Mesenchymal stem cell (in vitro differentiated cells and primary cell): ENCODE measurements around the gene SCLY.
"Not testable (repeated sequence)": the region's sequence is repeated elsewhere in the genome, so short reads cannot be mapped to it uniquely, and the experiment has no call there.

Experiments
- DNase-seq: peaks from one replicate; pipeline ENCODE4 v3.0.0-alpha.2; 2013
- H2AFZ ChIP-seq: one replicate; pipeline ENCODE4 v1.6.1; 2013; ENCODE audit warnings: low read depth, mild to moderate bottlenecking, control low read depth, inconsistent platforms, low read length, moderate library complexity
- H2AK5ac ChIP-seq: 2 replicates; pipeline ENCODE4 v1.6.1; 2013; ENCODE audit warnings: low read length, moderate library complexity, mild to moderate bottlenecking, inconsistent platforms; ENCODE audit not compliant: severe bottlenecking
- H2BK120ac ChIP-seq: one replicate; pipeline ENCODE4 v1.6.1; 2013; ENCODE audit warnings: low read depth, mild to moderate bottlenecking, inconsistent platforms, low read length, moderate library complexity
- H2BK12ac ChIP-seq, 2 experiments: one replicate each; pipeline ENCODE4 v1.6.1; 2013; ENCODE audit warnings: inconsistent platforms in 2 of 2, low read length in 2 of 2, mild to moderate bottlenecking in 2 of 2, moderate library complexity in 2 of 2, control low read depth in 1 of 2
- H2BK15ac ChIP-seq: one replicate; pipeline ENCODE4 v1.6.1; 2013; ENCODE audit warnings: mild to moderate bottlenecking, low read depth, inconsistent platforms; ENCODE audit not compliant: poor library complexity, severe bottlenecking
- H2BK5ac ChIP-seq: 2 replicates; pipeline ENCODE4 v1.6.1; 2013; ENCODE audit warnings: low read depth, mild to moderate bottlenecking, low read length, control low read depth, inconsistent platforms; ENCODE audit not compliant: poor library complexity, severe bottlenecking
- H3K14ac ChIP-seq, 2 experiments: one replicate each; pipeline ENCODE4 v1.6.1; 2013; ENCODE audit warnings: inconsistent platforms in 2 of 2, low read length in 2 of 2, control low read depth in 1 of 2, mild to moderate bottlenecking in 1 of 2, moderate library complexity in 1 of 2
- H3K18ac ChIP-seq, 2 experiments: one replicate each; pipeline ENCODE4 v1.6.1; 2013; ENCODE audit warnings: inconsistent platforms in 2 of 2, low read length in 2 of 2, control low read depth in 1 of 2, low read depth in 1 of 2, mild to moderate bottlenecking in 1 of 2
- H3K23ac ChIP-seq, 2 experiments: one replicate each; pipeline ENCODE4 v1.6.1; 2013; ENCODE audit warnings: inconsistent platforms in 2 of 2, low read length in 2 of 2, mild to moderate bottlenecking in 2 of 2, moderate library complexity in 2 of 2, control low read depth in 1 of 2
- H3K27ac ChIP-seq: 2 replicates; pipeline ENCODE4 v1.5.1; 2013; ENCODE audit warnings: mild to moderate bottlenecking, moderate library complexity, low read length, control low read depth, inconsistent platforms; ENCODE audit not compliant: poor library complexity, severe bottlenecking
- H3K27me3 ChIP-seq, 2 experiments: 2 replicates each; pipeline versions ENCODE4 v1.6.1 to v1.7.0; 2013; ENCODE audit warnings: low read length in 2 of 2, mild to moderate bottlenecking in 2 of 2, moderate library complexity in 2 of 2, control low read depth in 1 of 2, inconsistent platforms in 1 of 2; ENCODE audit not compliant: control insufficient read depth in 1 of 2, insufficient read depth in 1 of 2
- H3K36me3 ChIP-seq, 2 experiments: 2 replicates each; pipeline versions ENCODE4 v1.6.1 to v1.7.0; 2013; ENCODE audit warnings: low read length in 2 of 2, control low read depth in 1 of 2, inconsistent platforms in 1 of 2, low read depth in 1 of 2, mild to moderate bottlenecking in 1 of 2; ENCODE audit not compliant: insufficient read depth in 2 of 2, control insufficient read depth in 1 of 2
- H3K4ac ChIP-seq, 2 experiments: one replicate each; pipeline ENCODE4 v1.6.1; 2013; ENCODE audit warnings: inconsistent platforms in 2 of 2, low read length in 2 of 2, mild to moderate bottlenecking in 2 of 2, moderate library complexity in 2 of 2, control low read depth in 1 of 2, low read depth in 1 of 2
- H3K4me1 ChIP-seq: 2 replicates; pipeline ENCODE4 v1.6.1; 2013; ENCODE audit warnings: low read depth, low read length, control low read depth; ENCODE audit not compliant: control insufficient read depth, insufficient read depth
- H3K4me2 ChIP-seq: 2 replicates; pipeline ENCODE4 v1.6.1; 2013; ENCODE audit warnings: low read length, mild to moderate bottlenecking, inconsistent platforms; ENCODE audit not compliant: poor library complexity, severe bottlenecking
- H3K4me3 ChIP-seq, 2 experiments: 2 replicates each; pipeline versions ENCODE4 v1.5.1 to v1.7.0; 2013; ENCODE audit warnings: low read length in 2 of 2, mild to moderate bottlenecking in 2 of 2, control low read depth in 1 of 2, low read depth in 1 of 2; ENCODE audit not compliant: insufficient read depth in 1 of 2
- H3K79me1 ChIP-seq: replicated peaks from 2 replicates; pipeline ENCODE4 v1.6.1; 2013; ENCODE audit warnings: mild to moderate bottlenecking, control low read depth, low read length, inconsistent platforms; ENCODE audit not compliant: poor library complexity, severe bottlenecking
- H3K9ac ChIP-seq: 2 replicates; pipeline ENCODE4 v1.7.0; 2013; ENCODE audit warnings: mild to moderate bottlenecking, low read length, moderate library complexity
- H3K9me3 ChIP-seq: 2 replicates; pipeline ENCODE4 v1.7.0; 2013; ENCODE audit warnings: mild to moderate bottlenecking, low read length; ENCODE audit not compliant: control insufficient read depth
- H4K8ac ChIP-seq: one replicate; pipeline ENCODE4 v1.6.1; 2013; ENCODE audit warnings: inconsistent platforms, mild to moderate bottlenecking, low read length, moderate library complexity
- H4K91ac ChIP-seq: one replicate; pipeline ENCODE4 v1.6.1; 2013; ENCODE audit warnings: mild to moderate bottlenecking, low read length, inconsistent platforms
- WGBS: methylation state at CpG from one replicate; pipeline ENCODE4 v1.1.7; 2013; ENCODE audit warnings: mixed read lengths; 5-methylcytosine and 5-hydroxymethylcytosine counted together

SCLY gene

GRCh38 chr2:238065071-238065846 is 4.5 kb downstream of the SCLY start:
- Histone ChIP-seq H4K8ac (no peak overlapping the region), H2AFZ (no peak overlapping the region), H3K27ac (no peak overlapping the region), H2BK12ac (no peak overlapping the region), H3K9ac (no peak overlapping the region), H3K23ac (no peak overlapping the region), H3K27me3 (no peaks in the 10 kb centered on the region), H2BK5ac (no peak overlapping the region), H2BK120ac (no peak overlapping the region), H3K9me3 (no peaks in the 10 kb centered on the region), H4K91ac (no peak overlapping the region), H3K18ac (no peak overlapping the region), H3K4me1 (peaks cover 7% of the 10 kb centered on the region), H3K4me2 (no peak overlapping the region), H2BK15ac (no peak overlapping the region), H2AK5ac (no peak overlapping the region), H3K36me3 (peaks cover 28 to 55% of the 10 kb centered on the region in 2 experiments), H3K4me3 (no peak overlapping the region), H3K79me1 (peaks cover 21% of the 10 kb centered on the region), H3K14ac (no peak overlapping the region), H3K4ac (no peak overlapping the region)
- no peak for DNase-seq
- 88% methylated on average over 16 of the region's 18 CpGs for WGBS

GRCh38 chr2:238066218-238066617 is 5.4 kb downstream of the SCLY start:
- Histone ChIP-seq H3K27ac (no peak overlapping the region), H3K9ac (no peak overlapping the region), H2BK5ac (no peak overlapping the region), H3K18ac (no peak overlapping the region), H3K27me3 (no peaks in the 10 kb centered on the region), H4K8ac (no peak overlapping the region), H2BK120ac (no peak overlapping the region), H3K14ac (no peak overlapping the region), H3K4ac (no peak overlapping the region), H3K79me1 (peaks cover 19% of the 10 kb centered on the region), H3K4me2 (no peak overlapping the region), H4K91ac (no peak overlapping the region), H2AK5ac (no peak overlapping the region), H3K4me3 (no peak overlapping the region), H2BK12ac (no peak overlapping the region), H3K36me3 (peaks cover 28 to 55% of the 10 kb centered on the region in 2 experiments), H2AFZ (no peak overlapping the region), H3K4me1 (peaks cover 7% of the 10 kb centered on the region), H2BK15ac (no peak overlapping the region), H3K9me3 (no peaks in the 10 kb centered on the region), H3K23ac (no peak overlapping the region)
- 91% methylated on average over 9 of the region's 9 CpGs for WGBS
- no peak for DNase-seq

- not testable (repeated sequence) for H3K27me3 ChIP-seq, H2BK15ac ChIP-seq, H3K23ac ChIP-seq, H4K91ac ChIP-seq, H2BK120ac ChIP-seq, H3K9ac ChIP-seq, H4K8ac ChIP-seq, H3K27ac ChIP-seq, H2BK12ac ChIP-seq, H3K9me3 ChIP-seq, H2AK5ac ChIP-seq, H3K4me3 ChIP-seq, H3K4ac ChIP-seq, H3K14ac ChIP-seq, H2AFZ ChIP-seq, DNase-seq, H2BK5ac ChIP-seq, H3K4me2 ChIP-seq, H3K4me1 ChIP-seq, H3K18ac ChIP-seq
- Histone ChIP-seq H3K79me1 (peaks cover 19% of the 10 kb centered on the region), H3K36me3 (peaks cover 28 to 60% of the 10 kb centered on the region in 2 experiments)
- WGBS, result 88% methylated on average over 7 of the region's 7 CpGs
Observed at GRCh38 chr2:238066718-238067117, 5.9 kb downstream of the SCLY start.

- peaks cover 14% of the 10 kb centered on the region for H3K9me3 ChIP-seq
- H3K27me3 ChIP-seq, result no peaks in the 10 kb centered on the region
- no peak overlapping the region for H3K27ac ChIP-seq
- no peak overlapping the region for H2BK120ac ChIP-seq
- no peak overlapping the region for H3K4me3 ChIP-seq
- WGBS, result 98% methylated on average over 6 of the region's 7 CpGs
- H3K23ac ChIP-seq, result no peak overlapping the region
- no peak overlapping the region for H3K18ac ChIP-seq
- H2BK15ac ChIP-seq, result no peak overlapping the region
- H3K36me3 ChIP-seq, result peaks cover 28 to 71% of the 10 kb centered on the region in 2 experiments
- H2BK12ac ChIP-seq, result no peak overlapping the region
- H3K9ac ChIP-seq, result no peak overlapping the region
- no peak for DNase-seq
- peaks cover 7% of the 10 kb centered on the region for H3K4me1 ChIP-seq
- no peak overlapping the region for H3K4ac ChIP-seq
- peaks cover 15% of the 10 kb centered on the region for H3K79me1 ChIP-seq
- H3K4me2 ChIP-seq, result no peak overlapping the region
- H4K8ac ChIP-seq, result no peak overlapping the region
- H2AK5ac ChIP-seq, result no peak overlapping the region
- H2AFZ ChIP-seq, result no peak overlapping the region
- H3K14ac ChIP-seq, result no peak overlapping the region
- no peak overlapping the region for H2BK5ac ChIP-seq
- H4K91ac ChIP-seq, result no peak overlapping the region
Observed at GRCh38 chr2:238067939-238068338, 7.1 kb downstream of the SCLY start.
